Glutamatergic neuron (in vitro differentiated cells): ENCODE results near the gene RASSF4. TPM values are rescaled to one million over a fixed set of nuclear protein-coding genes. Genes with fewer than 3 reads are reported as not detected.

Source experiments
- DNase-seq: peaks from one replicate; pipeline ENCODE4 v3.0.0; 2022
- H3K27ac Mint-ChIP-seq: one replicate; pipeline ENCODE4 v1.8.0; 2020; ENCODE audit warnings: mild to moderate bottlenecking, mixed read lengths, inconsistent platforms; ENCODE audit not compliant: unreplicated experiment
- H3K27me3 Mint-ChIP-seq: one replicate; pipeline ENCODE4 v1.8.0; 2020; ENCODE audit warnings: mild to moderate bottlenecking, moderate library complexity, mixed read lengths, inconsistent platforms; ENCODE audit not compliant: unreplicated experiment
- H3K36me3 Mint-ChIP-seq: one replicate; pipeline ENCODE4 v1.8.0; 2020; ENCODE audit warnings: mild to moderate bottlenecking, mixed read lengths, inconsistent platforms; ENCODE audit not compliant: unreplicated experiment
- H3K4me1 Mint-ChIP-seq: one replicate; pipeline ENCODE4 v1.8.0; 2020; ENCODE audit warnings: mild to moderate bottlenecking, low read depth, mixed read lengths, inconsistent platforms; ENCODE audit not compliant: unreplicated experiment
- H3K4me3 Mint-ChIP-seq: one replicate; pipeline ENCODE4 v1.8.0; 2020; ENCODE audit warnings: mild to moderate bottlenecking, mixed read lengths, inconsistent platforms; ENCODE audit not compliant: unreplicated experiment
- H3K9me3 Mint-ChIP-seq: one replicate; pipeline ENCODE4 v1.8.0; 2020; ENCODE audit warnings: mild to moderate bottlenecking, moderate library complexity, mixed read lengths, inconsistent platforms; ENCODE audit not compliant: unreplicated experiment
- total RNA-seq: library from RNA; stranded (reverse); fragmentation: NEBNext Ultra II Directional; extraction: Animal tissue kit (Norgen Biotek cat#: 25700); gene quantifications from one replicate; pipeline ENCODE4 v1.2.1, GENCODE V29; 2021; ENCODE audit not compliant: unreplicated experiment
- TF ChIP-seq, protein P1 (sequence below): fragments of 200-600 bp; sonication (generic); IDR thresholded peaks from one replicate; pipeline ENCODE4 v1.5.0; 2021; ENCODE audit not compliant: partially characterized antibody, unreplicated experiment

The RASSF4 gene
- total RNA-seq, 1 donor from 2014 or later: 137 TPM

DNA sequence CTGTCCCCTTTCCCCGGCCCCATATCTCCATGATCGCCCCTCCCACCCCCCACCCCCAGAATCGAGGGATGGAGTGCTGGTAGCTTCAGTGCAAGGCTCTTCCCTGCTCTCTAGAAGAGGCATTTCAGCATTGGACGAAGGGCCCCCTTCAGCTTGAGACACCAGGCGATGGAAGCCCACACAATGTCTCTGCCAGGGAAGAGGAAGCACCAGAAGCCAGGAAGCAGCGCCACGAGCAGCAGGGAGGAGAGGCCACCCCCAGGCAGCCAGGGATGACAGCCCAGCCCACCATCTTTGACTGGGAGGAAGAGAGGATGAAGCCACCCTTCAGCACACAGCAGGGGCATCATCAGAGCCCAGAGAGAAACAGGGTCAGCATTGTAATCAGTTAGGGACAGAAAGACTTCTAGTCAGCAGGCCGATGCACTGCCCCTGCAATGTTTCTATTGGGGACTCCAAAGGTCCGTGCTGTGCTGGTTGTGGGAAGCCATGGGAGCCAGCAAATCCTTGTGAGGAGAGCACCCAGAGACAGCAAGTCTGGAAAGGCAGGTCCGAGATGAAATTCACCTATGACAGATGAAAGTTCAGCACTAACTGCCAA is 32.8 kb upstream of the RASSF4 start:
- Mint-ChIP-seq H3K27ac (no peak overlapping the region), H3K27me3 (peaks cover 8% of the 10 kb centered on the region), H3K36me3 (peaks cover 7% of the 10 kb centered on the region), H3K9me3 (peaks cover 4% of the 10 kb centered on the region), H3K4me3 (no peak overlapping the region), H3K4me1 (peaks cover 2% of the 10 kb centered on the region)
- TF ChIP-seq, protein P1, sequence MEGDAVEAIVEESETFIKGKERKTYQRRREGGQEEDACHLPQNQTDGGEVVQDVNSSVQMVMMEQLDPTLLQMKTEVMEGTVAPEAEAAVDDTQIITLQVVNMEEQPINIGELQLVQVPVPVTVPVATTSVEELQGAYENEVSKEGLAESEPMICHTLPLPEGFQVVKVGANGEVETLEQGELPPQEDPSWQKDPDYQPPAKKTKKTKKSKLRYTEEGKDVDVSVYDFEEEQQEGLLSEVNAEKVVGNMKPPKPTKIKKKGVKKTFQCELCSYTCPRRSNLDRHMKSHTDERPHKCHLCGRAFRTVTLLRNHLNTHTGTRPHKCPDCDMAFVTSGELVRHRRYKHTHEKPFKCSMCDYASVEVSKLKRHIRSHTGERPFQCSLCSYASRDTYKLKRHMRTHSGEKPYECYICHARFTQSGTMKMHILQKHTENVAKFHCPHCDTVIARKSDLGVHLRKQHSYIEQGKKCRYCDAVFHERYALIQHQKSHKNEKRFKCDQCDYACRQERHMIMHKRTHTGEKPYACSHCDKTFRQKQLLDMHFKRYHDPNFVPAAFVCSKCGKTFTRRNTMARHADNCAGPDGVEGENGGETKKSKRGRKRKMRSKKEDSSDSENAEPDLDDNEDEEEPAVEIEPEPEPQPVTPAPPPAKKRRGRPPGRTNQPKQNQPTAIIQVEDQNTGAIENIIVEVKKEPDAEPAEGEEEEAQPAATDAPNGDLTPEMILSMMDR: no peak
- no peak for DNase-seq

DNA sequence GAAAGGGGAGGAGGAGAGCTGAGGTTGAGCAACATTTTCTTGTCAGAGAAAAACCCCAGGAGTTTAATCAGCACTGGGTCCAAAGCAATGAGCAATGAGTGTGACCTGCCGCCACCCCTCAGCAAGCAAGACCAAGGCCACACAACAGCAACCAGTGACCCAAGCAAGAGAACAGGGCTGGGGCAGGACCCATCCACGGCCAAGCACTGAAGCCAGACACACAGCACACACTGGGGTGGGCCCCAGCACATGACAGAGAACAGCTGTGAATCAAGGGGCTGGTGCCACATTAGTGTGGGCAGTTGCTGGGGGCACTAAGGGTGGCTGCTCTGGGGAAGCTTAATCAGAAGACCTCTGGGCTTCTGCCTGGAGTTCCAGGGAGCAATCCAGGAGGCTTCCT is 32.2 kb upstream of the RASSF4 start:
- Mint-ChIP-seq H3K4me1 (peaks cover 2% of the 10 kb centered on the region), H3K4me3 (no peak overlapping the region), H3K27me3 (peaks cover 8% of the 10 kb centered on the region), H3K36me3 (peaks cover 7% of the 10 kb centered on the region), H3K27ac (no peak overlapping the region), H3K9me3 (peaks cover 4% of the 10 kb centered on the region)
- TF ChIP-seq, protein P1: no peak
- DNase-seq: no peak

DNA sequence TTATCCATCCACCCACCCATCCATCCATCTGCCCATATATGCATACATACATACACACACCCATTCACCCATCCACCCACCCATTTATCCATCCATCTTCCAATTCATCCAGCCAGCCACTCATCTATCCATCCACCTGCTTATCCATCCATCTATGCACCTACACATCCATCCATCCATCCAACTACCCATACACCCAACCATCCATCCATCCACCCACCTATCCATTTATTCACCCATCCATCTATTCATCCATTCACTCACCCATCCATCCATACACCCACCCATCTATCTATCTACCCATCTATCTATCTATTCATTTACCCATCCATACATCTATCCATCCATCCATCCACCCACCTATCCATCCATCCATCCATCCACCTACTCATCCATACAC is 31.1 kb upstream of the RASSF4 start:
- Mint-ChIP-seq H3K4me3 (no peak overlapping the region), H3K36me3 (peaks cover 7% of the 10 kb centered on the region), H3K9me3 (peaks cover 2% of the 10 kb centered on the region), H3K27ac (no peak overlapping the region), H3K27me3 (peaks cover 6% of the 10 kb centered on the region), H3K4me1 (peaks cover 2% of the 10 kb centered on the region)
- no peak for DNase-seq
- TF ChIP-seq, protein P1: no peak

DNA sequence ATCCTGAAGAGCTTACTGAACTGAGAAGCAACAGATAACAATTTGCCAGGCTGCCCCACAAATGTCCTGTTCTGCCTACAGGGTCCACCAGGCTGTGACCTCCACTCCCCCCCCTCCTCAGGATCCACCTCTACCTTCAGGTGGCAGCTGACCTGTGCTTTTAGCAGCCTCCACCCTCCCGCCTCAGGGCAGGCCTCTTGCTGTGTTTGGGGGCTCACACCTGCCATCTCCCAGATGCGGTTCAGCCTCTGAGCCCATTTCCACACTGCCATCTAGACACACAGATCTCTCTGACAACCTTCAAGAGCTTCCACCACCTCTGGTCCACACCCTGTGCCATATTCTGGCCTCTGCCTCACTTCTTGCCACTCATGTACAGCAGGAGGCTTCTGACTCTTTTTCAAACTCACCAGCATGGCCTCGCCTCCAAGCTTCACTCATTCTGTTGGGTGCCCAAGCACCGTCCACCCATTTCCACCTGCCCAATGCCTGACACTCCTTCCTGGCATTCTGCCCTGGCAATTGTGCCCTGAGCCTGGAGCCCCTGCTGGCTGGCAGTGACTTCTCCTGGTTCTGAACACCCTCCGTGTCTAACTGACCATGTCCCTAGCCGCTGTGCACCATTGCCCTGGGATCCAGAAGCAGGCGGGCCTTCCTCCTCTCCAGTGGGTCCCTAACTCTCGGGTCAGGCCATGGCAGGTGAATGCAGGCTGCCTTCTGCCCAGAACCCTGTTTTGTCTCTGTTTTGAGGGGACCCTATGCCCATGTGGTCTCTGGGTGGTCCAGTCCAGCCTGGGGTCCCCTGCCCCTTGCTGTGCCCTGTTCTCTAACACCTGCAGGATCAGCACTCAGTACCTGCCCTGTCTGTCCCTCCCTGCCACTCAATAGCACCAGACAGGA is 30.0 kb upstream of the RASSF4 start:
- TF ChIP-seq, protein P1: no peak
- Mint-ChIP-seq H3K9me3 (peaks cover 2% of the 10 kb centered on the region), H3K36me3 (peaks cover 7% of the 10 kb centered on the region), H3K4me3 (peak overlapping the region; percentile 43), H3K4me1 (peaks cover 2% of the 10 kb centered on the region), H3K27ac (no peak overlapping the region), H3K27me3 (peaks cover 9% of the 10 kb centered on the region)
- DNase-seq: no peak
